HepG2 (cell line): ENCODE measurements around the gene NUDT2. TPM values are rescaled to one million over a fixed set of nuclear protein-coding genes. Genes with fewer than 3 reads are reported as not detected.

Experiments used
- AGO2 ChIP-seq: fragments of 200-400 bp; formaldehyde crosslinking; optimal IDR thresholded peaks from 2 replicates; pipeline ENCODE3; 2017; ENCODE audit warnings: mild to moderate bottlenecking, low read depth, low read length, moderate library complexity
- ARID2 ChIP-seq: sonication (generic); formaldehyde crosslinking; IDR thresholded peaks from 2 replicates; pipeline ENCODE4 v1.8.1; 2022; ENCODE audit warnings: mild to moderate bottlenecking, missing genetic modification reagents, borderline replicate concordance
- CREB3 ChIP-seq: sonication (generic); formaldehyde crosslinking; IDR thresholded peaks from 2 replicates; pipeline ENCODE4 v1.5.0; 2020; ENCODE audit warnings: missing genetic modification reagents
- HMG20B ChIP-seq: conservative IDR thresholded peaks from 2 replicates; pipeline ENCODE4 v1.6.1; 2016; ENCODE audit warnings: missing genetic modification reagents, missing compliant biosample characterization
- KIAA2018 ChIP-seq: sonication (generic); formaldehyde crosslinking; IDR thresholded peaks from 2 replicates; pipeline ENCODE4 v1.5.0; 2020; ENCODE audit warnings: mild to moderate bottlenecking, missing genetic modification reagents, borderline replicate concordance
- MED13 ChIP-seq: sonication (generic); formaldehyde crosslinking; IDR thresholded peaks from 2 replicates; pipeline ENCODE4 v1.5.0; 2020; ENCODE audit warnings: missing genetic modification reagents
- NFIC ChIP-seq: IDR thresholded peaks from 2 replicates; pipeline ENCODE4 v1.6.1; 2012; ENCODE audit warnings: mild to moderate bottlenecking, low read length, inconsistent platforms
- NPAS2 ChIP-seq: sonication (generic); formaldehyde crosslinking; IDR thresholded peaks from 2 replicates; pipeline ENCODE4 v1.8.0; 2022; ENCODE audit warnings: mild to moderate bottlenecking, missing genetic modification reagents, borderline replicate concordance
- TBP ChIP-seq: sonication (generic); formaldehyde crosslinking; IDR thresholded peaks from 2 replicates; pipeline ENCODE4 v1.5.0; 2020; ENCODE audit warnings: missing genetic modification reagents
- ZBTB10 ChIP-seq: sonication (generic); formaldehyde crosslinking; IDR thresholded peaks from 2 replicates; pipeline ENCODE4 v1.4.0; 2020; ENCODE audit warnings: missing genetic modification reagents, borderline replicate concordance
- ZC3H4 ChIP-seq: sonication (generic); formaldehyde crosslinking; IDR thresholded peaks from 2 replicates; pipeline ENCODE4 v1.4.0; 2020; ENCODE audit warnings: missing genetic modification reagents, borderline replicate concordance
- ZNF276 ChIP-seq: sonication (generic); formaldehyde crosslinking; IDR thresholded peaks from 2 replicates; pipeline ENCODE4 v1.4.0; 2020; ENCODE audit warnings: mild to moderate bottlenecking, low read depth, missing genetic modification reagents
- ZNF317 ChIP-seq: sonication (generic); formaldehyde crosslinking; IDR thresholded peaks from 2 replicates; pipeline ENCODE4 v1.5.0; 2020; ENCODE audit warnings: mild to moderate bottlenecking, missing genetic modification reagents
- ZNF720 ChIP-seq: sonication (generic); formaldehyde crosslinking; IDR thresholded peaks from 2 replicates; pipeline ENCODE4 v1.4.0; 2020; ENCODE audit warnings: missing genetic modification reagents
- ZNF878 ChIP-seq: sonication (generic); formaldehyde crosslinking; IDR thresholded peaks from 2 replicates; pipeline ENCODE4 v1.8.1; 2023; ENCODE audit warnings: mild to moderate bottlenecking, missing genetic modification reagents, moderate library complexity
- polyA plus RNA-seq, 8 experiments: library from polyadenylated mRNA; depleted of rRNA in 3 of 8; stranded (reverse) in 7 of 8; unstranded in 1 of 8; fragments of >200 nt; fragmentation: Illumina TruSeq in 4 of 8; extraction: Trizol in 4 of 8; gene quantifications; 2 replicates each; pipeline versions ENCODE4 v1.2.1 to v1.2.3, GENCODE V29; 2011 to 2016; ENCODE audit warnings: low read depth in 4 of 8, missing spikeins in 1 of 8, mixed read lengths in 1 of 8; ENCODE audit not compliant: insufficient read depth in 1 of 8
- total RNA-seq, 5 experiments: library from RNA; depleted of rRNA; stranded (reverse); fragments of >200 nt; fragmentation: Illumina TruSeq; extraction: Trizol; gene quantifications; 2 replicates each; pipeline ENCODE4 v1.2.3, GENCODE V29; 2016; ENCODE audit warnings: low read depth in 1 of 5

Gene NUDT2
- total and polyA plus RNA-seq, 2 of the 13 experiments (the other 11 are each of a cell fraction or from before 2014, with no cell fraction given), result 19.9 to 24.6 TPM

GRCh38 chr9:34380511-34381315, 51.3 kb downstream of the NUDT2 start (continued):
- TF ChIP-seq NFIC (no peak), HMG20B (CRISPR knock-in tag) (no peak), KIAA2018 (CRISPR knock-in tag) (no peak), ZNF276 (CRISPR knock-in tag) (0 out of 2 replicates have a peak, but pooled peaks have one; percentile 12), AGO2 (no peak), ZNF720 (no peak), ARID2 (CRISPR knock-in tag) (no peak), ZBTB10 (CRISPR knock-in tag) (no peak), ZNF317 (CRISPR knock-in tag) (no peak; the same call in 1 of the 2 replicates), NPAS2 (CRISPR knock-in tag) (no peak), MED13 (CRISPR knock-in tag) (peak; percentile 76), TBP (no peak), ZNF878 (CRISPR knock-in tag) (peak; percentile 48; the same call in 1 of the 2 replicates), CREB3 (CRISPR knock-in tag) (peak; percentile 87; the same call in 1 of the 2 replicates), ZC3H4 (no peak)
